ENCODE data around the gene TARDBP.
A peak's percentile ranks its signal among the peaks of the same experiment; 100 is the strongest.
"Not testable (repeated sequence)": the region's sequence is repeated elsewhere in the genome, so short reads cannot be mapped to it uniquely, and the experiment has no call there.

Gene TARDBP

DNA sequence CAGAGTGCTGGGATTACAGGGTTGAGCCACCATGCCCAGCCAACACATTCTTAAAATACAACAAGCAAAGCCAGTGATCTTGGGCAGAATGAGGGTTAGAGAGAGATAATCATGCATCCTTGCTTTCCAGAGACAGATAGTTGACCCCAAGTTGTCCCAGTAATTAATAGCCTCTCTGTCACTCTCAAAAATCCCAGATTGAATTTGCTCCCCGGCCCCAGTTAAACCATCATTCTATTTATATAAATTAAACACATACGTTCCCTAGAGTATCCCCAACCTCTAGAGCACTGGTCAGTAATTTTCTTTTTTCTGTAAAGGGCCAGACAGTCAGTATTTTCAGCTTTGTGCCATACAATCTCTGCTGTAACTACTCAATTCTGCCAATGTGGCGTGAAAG is 16.4 kb upstream of the TARDBP start:
- TF ChIP-seq, protein P1, sequence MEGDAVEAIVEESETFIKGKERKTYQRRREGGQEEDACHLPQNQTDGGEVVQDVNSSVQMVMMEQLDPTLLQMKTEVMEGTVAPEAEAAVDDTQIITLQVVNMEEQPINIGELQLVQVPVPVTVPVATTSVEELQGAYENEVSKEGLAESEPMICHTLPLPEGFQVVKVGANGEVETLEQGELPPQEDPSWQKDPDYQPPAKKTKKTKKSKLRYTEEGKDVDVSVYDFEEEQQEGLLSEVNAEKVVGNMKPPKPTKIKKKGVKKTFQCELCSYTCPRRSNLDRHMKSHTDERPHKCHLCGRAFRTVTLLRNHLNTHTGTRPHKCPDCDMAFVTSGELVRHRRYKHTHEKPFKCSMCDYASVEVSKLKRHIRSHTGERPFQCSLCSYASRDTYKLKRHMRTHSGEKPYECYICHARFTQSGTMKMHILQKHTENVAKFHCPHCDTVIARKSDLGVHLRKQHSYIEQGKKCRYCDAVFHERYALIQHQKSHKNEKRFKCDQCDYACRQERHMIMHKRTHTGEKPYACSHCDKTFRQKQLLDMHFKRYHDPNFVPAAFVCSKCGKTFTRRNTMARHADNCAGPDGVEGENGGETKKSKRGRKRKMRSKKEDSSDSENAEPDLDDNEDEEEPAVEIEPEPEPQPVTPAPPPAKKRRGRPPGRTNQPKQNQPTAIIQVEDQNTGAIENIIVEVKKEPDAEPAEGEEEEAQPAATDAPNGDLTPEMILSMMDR (conservative IDR thresholded peaks at IDR 0.05; ENCODE audit: low read depth, low read length), result no peak
- DNase-seq (ENCODE audit: low read depth), result no peak
- H3K4me3 ChIP-seq (ENCODE audit: low read depth, low read length), result no peak overlapping the region

DNA sequence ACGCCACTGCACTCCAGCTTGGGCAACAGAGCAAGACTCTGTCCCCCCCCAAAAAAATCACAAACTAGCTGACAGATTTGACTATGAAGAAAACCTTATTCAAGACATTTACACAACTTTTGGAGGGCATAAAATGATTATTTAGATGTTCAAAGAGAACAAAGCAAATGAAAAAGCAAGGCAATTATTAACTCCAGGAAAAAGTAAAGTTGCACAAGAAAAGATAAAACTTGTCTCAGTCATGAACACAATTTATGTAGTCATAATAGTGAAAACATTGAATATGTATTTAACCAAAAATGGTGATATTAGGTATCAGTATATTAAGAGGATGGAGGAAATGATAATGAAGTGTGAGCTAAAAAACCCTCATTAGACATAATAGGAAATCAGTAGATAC is 11.9 kb upstream of the TARDBP start:
- TF ChIP-seq, protein P1 (conservative IDR thresholded peaks at IDR 0.05; ENCODE audit: low read depth, low read length), result no peak
- H3K4me3 ChIP-seq (ENCODE audit: low read depth, low read length), result no peak overlapping the region
- DNase-seq (ENCODE audit: low read depth), result no peak

DNA sequence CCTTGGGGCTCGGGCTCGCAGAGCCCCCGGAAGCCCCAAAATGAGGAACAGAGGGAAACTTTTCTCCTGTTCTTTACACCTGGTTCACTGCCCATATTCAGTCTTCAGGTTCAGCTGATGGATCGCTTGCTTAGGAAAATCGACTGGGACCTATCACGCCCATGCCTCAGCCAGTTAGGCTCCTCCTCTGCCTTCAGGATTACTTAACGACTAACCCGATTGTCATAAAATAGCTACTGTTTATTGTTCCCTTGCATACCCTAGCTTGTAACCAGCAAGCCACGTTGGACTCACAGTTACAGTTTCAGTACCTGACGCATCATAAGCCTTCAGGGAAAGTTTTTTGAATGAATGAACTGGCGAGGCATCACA is 692 bp downstream of the TARDBP start:
- DNase-seq (ENCODE audit: low read depth), result peak; percentile 62
- TF ChIP-seq, protein P1 (conservative IDR thresholded peaks at IDR 0.05; ENCODE audit: low read depth, low read length), result no peak
- H3K4me3 ChIP-seq (ENCODE audit: low read depth, low read length), result peak overlapping the region; percentile 99

DNA sequence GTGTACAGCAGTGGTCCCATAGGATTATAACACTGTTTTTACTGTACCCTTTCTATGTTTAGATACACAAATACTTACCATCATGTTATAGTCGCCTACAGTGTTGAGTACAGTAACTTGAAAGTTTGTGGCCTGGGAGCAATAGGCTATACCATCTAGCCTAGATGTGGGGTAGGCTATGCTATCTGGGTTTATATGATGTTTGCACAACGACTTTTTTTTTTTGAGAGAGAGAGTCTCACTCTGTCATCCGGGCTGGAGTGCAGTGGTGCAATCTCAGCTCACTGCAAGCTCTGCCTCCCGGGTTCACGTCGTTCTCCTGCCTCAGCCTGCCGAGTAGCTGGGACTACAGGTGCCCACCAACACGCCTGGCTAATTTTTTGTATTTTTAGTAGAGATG is 6.9 kb downstream of the TARDBP start:
- not testable (repeated sequence) for H3K4me3 ChIP-seq (ENCODE audit: low read depth, low read length); DNase-seq (ENCODE audit: low read depth)

DNA sequence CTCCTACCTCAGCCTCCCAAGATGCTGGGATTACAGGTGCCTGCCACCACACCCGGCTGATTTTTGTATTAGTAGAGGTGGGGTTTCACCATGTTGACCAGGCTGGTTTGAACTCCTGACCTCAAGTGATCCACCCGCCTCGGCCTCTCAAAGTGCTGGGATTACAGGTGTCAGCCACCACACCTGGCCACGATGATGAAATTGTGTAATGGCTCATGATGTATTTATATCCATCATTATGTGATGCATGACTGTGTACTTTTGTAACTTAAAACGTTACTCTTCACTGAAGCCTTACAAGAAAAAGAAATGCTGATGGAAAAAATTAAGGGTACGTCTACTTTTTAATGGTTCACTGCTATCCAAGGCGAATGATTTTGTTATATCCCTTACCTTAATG is 7.5 kb downstream of the TARDBP start:
- no peak overlapping the region for H3K4me3 ChIP-seq (ENCODE audit: low read depth, low read length)
- no peak for DNase-seq (ENCODE audit: low read depth)
- TF ChIP-seq, protein P1 (conservative IDR thresholded peaks at IDR 0.05; ENCODE audit: low read depth, low read length), result no peak

DNA sequence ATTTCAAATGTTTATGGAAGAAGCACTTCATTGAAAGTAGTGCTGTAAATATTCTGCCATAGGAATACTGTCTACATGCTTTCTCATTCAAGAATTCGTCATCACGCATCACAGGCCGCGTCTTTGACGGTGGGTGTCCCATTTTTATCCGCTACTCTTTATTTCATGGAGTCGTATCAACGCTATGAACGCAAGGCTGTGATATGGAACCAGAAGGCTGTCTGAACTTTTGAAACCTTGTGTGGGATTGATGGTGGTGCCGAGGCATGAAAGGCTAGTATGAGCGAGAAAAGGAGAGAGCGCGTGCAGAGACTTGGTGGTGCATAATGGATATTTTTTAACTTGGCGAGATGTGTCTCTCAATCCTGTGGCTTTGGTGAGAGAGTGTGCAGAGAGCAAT is 10.7 kb downstream of the TARDBP start:
- no peak overlapping the region for H3K4me3 ChIP-seq (ENCODE audit: low read depth, low read length)
- DNase-seq (ENCODE audit: low read depth), result no peak
- TF ChIP-seq, protein P1 (conservative IDR thresholded peaks at IDR 0.05; ENCODE audit: low read depth, low read length), result no peak

DNA sequence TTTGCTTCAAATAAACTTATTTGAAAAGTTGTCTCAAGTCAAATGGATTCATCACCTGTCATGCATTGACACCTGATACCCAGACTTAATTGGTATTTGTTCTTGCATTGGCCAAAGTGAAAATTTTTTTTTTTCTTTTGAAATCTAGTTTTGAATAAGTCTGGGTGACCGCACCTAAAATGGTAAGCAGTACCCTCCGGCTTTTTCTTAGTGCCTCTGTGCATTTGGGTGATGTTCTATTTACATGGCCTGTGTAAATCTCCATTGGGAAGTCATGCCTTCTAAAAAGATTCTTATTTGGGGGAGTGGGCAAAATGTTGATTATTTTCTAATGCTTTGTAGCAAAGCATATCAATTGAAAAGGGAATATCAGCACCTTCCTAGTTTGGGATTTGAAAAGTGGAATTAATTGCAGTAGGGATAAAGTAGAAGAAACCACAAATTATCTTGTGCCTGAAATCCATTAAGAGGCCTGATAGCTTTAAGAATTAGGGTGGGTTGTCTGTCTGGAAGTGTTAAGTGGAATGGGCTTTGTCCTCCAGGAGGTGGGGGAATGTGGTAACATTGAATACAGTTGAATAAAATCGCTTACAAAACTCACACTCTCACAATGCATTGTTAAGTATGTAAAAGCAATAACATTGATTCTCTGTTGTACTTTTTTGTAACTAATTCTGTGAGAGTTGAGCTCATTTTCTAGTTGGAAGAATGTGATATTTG is 11.9 kb downstream of the TARDBP start:
- no peak for DNase-seq (ENCODE audit: low read depth)
- H3K4me3 ChIP-seq (ENCODE audit: low read depth, low read length), result no peak overlapping the region
- TF ChIP-seq, protein P1 (conservative IDR thresholded peaks at IDR 0.05; ENCODE audit: low read depth, low read length), result no peak

Data from choroid plexus epithelial cell (primary cell).